HG03025 (cell line): ENCODE data around the gene HELZ2.

Source experiments
- ATAC-seq: cut with Tn5 transposase; IDR thresholded peaks from one replicate; pipeline ENCODE4 v1.9.1; 2021; ENCODE audit warnings: mild to moderate bottlenecking, moderate library complexity; ENCODE audit not compliant: unreplicated experiment, low FRiP score

Gene HELZ2

DNA sequence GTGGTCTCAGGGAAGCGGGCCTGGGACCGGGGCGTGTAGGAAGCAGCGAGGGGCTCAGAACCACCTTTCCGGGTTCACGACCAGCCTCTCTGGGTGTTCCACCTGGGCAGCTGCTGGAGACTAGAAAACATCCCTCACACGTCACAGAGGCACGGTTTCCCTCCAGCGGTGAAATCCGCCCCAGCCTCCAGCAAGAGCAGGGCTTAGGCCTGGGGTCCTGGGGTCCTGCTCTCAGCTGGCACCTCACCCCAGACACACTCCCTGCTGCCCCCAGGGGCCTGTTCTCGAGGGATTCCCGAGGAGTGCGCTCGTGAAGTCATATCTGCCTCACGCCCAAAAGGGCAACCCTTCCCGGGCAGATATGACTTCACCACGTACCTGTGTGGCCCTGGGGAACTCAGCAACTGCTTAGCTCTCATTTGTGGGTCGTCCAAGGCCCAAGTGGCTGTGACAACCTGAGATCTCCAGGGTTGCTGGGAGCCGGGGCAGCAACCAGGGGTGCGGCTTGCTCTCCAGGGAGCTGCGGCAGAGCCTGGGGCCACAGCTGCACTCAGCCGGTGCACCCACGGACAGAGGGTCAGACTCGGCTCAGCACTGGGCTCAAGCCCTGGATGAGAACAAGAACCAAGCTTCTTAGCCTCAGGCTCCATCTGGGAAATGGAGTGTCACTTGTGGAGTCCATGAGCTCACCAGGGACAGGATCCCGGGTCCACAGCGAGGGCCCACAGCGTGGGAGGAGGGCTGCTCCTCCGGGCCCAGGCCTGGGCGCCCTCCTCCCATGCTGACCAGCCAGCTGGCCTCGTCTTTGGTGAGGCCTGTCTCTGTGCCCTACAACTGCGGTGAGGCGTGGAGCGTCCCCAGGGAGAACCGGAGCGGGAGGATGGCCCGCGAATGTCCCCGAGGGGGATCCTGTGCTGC is 19.4 kb downstream of the HELZ2 start:
- no peak for ATAC-seq

GRCh38 chr20:63553933-63554290 is 20.1 kb downstream of the HELZ2 start, which contains the start of gene FNDC11:
Gene FNDC11 (plus strand): TSS chr20:63554159. CDS start chr20:63555664, 1,505 bp downstream.
- peak; percentile 16 for ATAC-seq

DNA sequence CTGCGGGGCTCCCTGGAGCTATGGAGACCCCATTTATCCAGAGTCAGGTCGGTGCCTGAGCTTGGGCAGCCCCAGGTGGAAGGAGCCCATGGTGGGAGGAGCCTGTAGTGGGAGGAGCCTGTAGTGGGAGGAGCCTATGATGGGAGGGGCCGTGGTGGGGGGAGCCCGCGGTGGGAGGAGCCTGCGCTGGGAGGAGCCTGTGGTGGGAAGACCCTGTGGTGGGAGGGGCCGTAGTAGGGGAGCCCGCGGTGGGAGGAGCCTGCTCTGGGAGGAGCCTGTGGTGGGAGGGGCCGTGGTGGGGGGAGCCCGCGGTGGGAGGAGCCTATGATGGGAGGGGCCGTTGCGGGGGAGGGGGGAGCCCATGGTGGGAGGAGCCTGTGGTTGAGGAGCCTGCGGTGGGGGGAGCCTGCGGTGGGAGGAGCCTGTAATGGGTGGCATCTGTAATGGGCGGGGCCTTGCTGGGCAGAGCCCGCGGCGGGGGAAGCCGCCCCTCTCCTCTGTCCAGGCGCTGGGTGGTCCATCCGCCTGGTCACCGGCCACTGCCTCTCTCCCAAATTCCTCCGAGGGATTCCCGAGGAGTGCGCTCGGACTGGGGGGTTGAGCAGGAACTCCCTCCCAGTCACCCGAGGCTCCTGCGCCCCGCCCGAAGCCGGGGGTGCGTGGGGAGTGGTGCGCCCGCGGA is 20.6 kb downstream of the HELZ2 start:
- peak; percentile 43 for ATAC-seq

- ATAC-seq, result peak; percentile 17
Observed at GRCh38 chr20:63552481-63553249, 21.4 kb downstream of the HELZ2 start.

GRCh38 chr20:63551068-63551467 is 23.0 kb downstream of the HELZ2 start:
- no peak for ATAC-seq

DNA sequence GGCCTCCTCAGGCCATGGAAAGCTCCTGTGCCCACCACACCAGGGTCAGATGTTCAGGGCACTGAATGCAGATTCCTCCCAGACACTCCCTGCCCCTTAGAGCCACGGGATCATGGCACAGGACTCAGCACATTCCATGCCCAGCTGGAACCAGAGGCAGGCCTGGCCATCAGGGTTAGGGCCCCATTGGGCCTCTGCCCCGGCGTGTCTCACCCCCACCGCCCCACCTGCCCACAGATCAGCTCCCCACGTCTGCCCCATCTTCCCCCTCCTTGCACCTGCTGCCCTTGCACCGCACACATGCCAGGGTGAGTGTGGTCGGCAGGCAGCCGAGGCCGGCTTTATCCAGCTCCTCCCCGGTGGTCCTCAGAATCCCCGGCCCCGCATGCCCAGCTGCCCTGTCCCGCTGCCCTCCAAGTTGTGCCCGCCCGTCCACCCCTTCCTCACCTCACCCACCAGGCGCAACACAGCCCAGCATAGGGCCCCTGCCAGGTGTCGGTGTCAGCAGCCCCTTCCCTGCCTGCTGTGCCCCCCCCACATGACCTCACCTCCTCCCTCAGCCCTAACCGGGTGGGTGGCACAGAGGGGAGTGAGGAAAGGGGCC is 24.3 kb downstream of the HELZ2 start:
- no peak for ATAC-seq

- no peak for ATAC-seq
Observed at GRCh38 chr20:63549019-63549418, 25.0 kb downstream of the HELZ2 start.

DNA sequence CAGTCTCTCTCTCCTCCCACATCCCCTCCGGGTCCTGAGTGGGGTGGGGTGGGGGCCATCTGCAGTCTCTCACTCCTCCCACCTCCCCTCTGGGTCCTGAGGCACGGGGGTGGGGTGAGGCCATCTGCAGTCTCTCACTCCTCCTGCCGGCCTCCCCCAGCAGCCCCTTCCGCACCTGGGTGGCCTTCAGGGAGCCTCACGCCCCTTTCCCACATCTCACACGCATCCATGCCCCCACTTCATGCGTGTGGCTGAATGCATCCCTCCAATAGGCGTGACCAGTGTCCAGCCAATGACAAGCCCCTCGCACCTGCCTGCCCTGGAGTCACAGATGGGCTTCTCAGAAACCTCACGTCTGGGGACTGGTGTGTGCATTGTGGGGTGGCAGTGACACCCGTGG is 25.5 kb downstream of the HELZ2 start:
- no peak for ATAC-seq

GRCh38 chr20:63547725-63548480 is 26.1 kb downstream of the HELZ2 start, which contains the start of gene SRMS:
Gene SRMS (minus strand): TSS chr20:63547749. CDS start chr20:63547463, 286 bp downstream.
- ATAC-seq, result no peak

GRCh38 chr20:63546956-63547724 is 26.9 kb downstream of the HELZ2 start:
- no peak for ATAC-seq

GRCh38 chr20:63546256-63546955 is 27.6 kb downstream of the HELZ2 start:
- ATAC-seq, result no peak

- no peak for ATAC-seq
Observed at GRCh38 chr20:63545814-63546213, 28.2 kb downstream of the HELZ2 start.

GRCh38 chr20:63544958-63545516 is 29.0 kb downstream of the HELZ2 start:
- no peak for ATAC-seq

DNA sequence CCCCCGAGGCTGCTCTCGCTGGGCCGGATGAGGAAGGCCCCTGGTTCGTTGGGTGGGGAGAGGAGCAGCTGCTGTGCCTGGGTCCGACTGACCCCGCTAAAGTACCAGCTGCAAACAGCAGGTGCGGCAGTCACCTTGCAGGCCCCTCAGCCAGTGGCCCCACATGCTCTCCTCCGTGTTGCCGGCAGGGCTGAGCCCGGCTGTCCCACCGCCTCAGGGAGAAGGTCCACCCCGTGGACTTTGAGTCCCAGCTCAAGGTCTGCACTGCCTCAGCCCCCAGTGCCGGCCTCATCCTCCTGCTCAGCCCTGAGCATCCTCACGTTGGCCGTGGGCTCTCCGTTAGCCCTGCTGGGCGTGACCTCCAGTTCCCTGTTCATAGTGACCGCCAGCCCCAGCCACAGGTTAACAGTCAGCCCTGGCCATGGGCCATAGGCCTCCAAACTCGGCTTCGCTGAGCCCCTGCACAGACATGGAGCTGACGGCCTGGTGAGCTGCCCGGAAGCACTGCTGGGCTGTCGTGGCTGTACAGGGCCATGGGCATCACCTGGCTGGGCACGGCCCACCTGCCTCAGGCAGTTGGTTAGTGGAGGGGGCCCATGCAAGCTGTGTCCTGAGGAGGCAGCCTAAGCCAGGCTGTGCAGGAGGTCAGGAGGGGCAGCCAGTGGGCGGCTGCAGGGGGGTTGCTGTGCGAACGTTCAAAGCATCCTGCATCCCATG is 29.6 kb downstream of the HELZ2 start:
- ATAC-seq, result no peak

DNA sequence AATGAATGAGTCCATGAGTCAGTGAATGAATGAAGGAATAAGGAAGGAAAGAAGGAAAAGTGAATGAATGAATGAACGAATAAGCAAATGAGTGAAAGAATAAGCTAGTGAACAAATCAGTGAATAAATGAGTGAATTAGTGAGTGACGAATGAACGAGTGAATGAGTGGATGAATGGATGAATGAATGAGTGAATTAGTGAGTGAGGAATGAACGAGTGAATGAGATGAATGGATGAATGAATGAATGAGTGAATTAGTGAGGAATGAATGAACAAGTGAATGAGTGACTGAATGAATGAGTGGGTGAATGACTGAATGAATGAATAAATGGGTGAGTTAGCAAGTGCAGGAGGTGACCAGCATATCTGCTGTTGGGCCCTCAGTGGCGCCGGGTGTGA is 30.3 kb downstream of the HELZ2 start:
- ATAC-seq, result no peak

- ATAC-seq, result no peak
Observed at GRCh38 chr20:63543131-63543530, 30.9 kb downstream of the HELZ2 start.

- no peak for ATAC-seq
Observed at GRCh38 chr20:63542696-63543095, 31.3 kb downstream of the HELZ2 start.
